Measurements from ENCODE around the gene ZNF831. TPM values are rescaled to one million over a fixed set of nuclear protein-coding genes. Genes with fewer than 3 reads are reported as not detected.

The ZNF831 gene
- total RNA-seq, 6 experiments from 2014 or later, result 0.04 to 0.25 (median 0.07) TPM

- TF ChIP-seq POLR2A (IDR thresholded peaks at IDR 0.05), result no peak
- TF ChIP-seq, protein P1, sequence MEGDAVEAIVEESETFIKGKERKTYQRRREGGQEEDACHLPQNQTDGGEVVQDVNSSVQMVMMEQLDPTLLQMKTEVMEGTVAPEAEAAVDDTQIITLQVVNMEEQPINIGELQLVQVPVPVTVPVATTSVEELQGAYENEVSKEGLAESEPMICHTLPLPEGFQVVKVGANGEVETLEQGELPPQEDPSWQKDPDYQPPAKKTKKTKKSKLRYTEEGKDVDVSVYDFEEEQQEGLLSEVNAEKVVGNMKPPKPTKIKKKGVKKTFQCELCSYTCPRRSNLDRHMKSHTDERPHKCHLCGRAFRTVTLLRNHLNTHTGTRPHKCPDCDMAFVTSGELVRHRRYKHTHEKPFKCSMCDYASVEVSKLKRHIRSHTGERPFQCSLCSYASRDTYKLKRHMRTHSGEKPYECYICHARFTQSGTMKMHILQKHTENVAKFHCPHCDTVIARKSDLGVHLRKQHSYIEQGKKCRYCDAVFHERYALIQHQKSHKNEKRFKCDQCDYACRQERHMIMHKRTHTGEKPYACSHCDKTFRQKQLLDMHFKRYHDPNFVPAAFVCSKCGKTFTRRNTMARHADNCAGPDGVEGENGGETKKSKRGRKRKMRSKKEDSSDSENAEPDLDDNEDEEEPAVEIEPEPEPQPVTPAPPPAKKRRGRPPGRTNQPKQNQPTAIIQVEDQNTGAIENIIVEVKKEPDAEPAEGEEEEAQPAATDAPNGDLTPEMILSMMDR (IDR thresholded peaks at IDR 0.05), result no peak
- ATAC-seq (peak in 1 of 4 donors; percentile 44), DNase-seq (no peak)
- Histone ChIP-seq H3K27me3 (no peaks in the 10 kb centered on the region), H3K27ac (no peak overlapping the region), H3K36me3 (no peaks in the 10 kb centered on the region), H3K4me3 (no peak overlapping the region), H3K4me1 (no peaks in the 10 kb centered on the region), H3K9me3 (no peaks in the 10 kb centered on the region)
- intact Hi-C loops (cut with DNase I), result no loop called here
- WGBS (ENCODE audit: insufficient coverage, low coverage, low lambda C conversion rate, missing lambda C conversion rate), result 57% methylated on average over 10 of the region's 13 CpGs
These were observed 21.6 kb upstream of the ZNF831 start for GRCh38 chr20:59141818-59142581.

DNA sequence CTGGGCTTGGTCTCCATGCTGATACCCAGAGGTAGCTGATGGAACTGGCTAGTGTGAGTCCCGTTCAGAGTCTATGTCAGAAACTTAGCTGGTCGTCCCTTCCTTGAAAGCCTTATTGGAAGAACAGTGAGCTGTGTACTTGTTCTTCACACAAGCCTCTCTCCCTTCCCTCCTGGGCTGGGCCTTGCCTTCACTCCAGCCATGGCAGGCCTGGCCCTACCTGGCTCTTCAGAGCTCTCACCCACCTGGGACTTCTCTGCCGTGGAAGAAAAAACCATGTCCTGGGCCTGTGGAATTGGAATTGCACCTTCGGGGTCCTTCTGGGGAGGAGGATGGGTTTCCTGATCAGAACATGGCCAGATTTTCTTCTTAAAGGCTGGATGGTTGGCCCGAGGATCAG is 20.3 kb upstream of the ZNF831 start:
- no peaks in the 10 kb centered on the region for H3K4me1 ChIP-seq
- no peaks in the 10 kb centered on the region for H3K27me3 ChIP-seq
- DNase-seq (no peak), ATAC-seq (no peak)
- no peak overlapping the region for H3K27ac ChIP-seq
- H3K9me3 ChIP-seq, result no peaks in the 10 kb centered on the region
- no peaks in the 10 kb centered on the region for H3K36me3 ChIP-seq
- intact Hi-C loops (cut with DNase I), result no loop called here
- TF ChIP-seq POLR2A (IDR thresholded peaks at IDR 0.05), result no peak
- TF ChIP-seq, protein P1 (IDR thresholded peaks at IDR 0.05), result no peak
- H3K4me3 ChIP-seq, result no peak overlapping the region
- 55% methylated on average over 4 of the region's 5 CpGs for WGBS (ENCODE audit: insufficient coverage, low coverage, low lambda C conversion rate, missing lambda C conversion rate)

GRCh38 chr20:59144179-59144830 is 19.3 kb upstream of the ZNF831 start:
- TF ChIP-seq POLR2A (IDR thresholded peaks at IDR 0.05), result no peak
- TF ChIP-seq, protein P1 (IDR thresholded peaks at IDR 0.05), result no peak
- no peak overlapping the region for H3K27ac ChIP-seq
- H3K27me3 ChIP-seq, result no peaks in the 10 kb centered on the region
- no peak for ATAC-seq
- 60% methylated on average over 5 of the region's 9 CpGs for WGBS (ENCODE audit: insufficient coverage, low coverage, low lambda C conversion rate, missing lambda C conversion rate)
- no peaks in the 10 kb centered on the region for H3K36me3 ChIP-seq
- intact Hi-C loops (cut with DNase I), result no loop called here
- no peak overlapping the region for H3K4me3 ChIP-seq
- no peaks in the 10 kb centered on the region for H3K4me1 ChIP-seq
- DNase-seq, result no peak
- H3K9me3 ChIP-seq, result no peaks in the 10 kb centered on the region

DNA sequence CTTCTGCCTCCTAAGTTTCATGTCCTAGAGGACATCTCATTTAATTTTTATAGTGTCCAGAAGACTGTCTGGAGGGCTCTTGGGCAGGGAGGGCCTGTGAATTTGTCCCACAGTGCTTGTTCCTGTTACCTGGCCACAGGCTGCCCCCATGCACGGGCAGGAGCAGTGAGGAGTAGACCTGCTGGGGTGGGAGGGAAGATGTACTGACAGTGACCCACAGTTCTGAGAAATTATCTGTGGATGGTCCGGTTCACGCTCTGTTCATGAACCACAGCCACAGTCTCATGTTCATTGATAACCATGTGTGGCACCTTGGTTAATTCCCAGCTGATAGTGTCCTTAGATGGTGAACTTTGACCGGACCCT is 18.8 kb upstream of the ZNF831 start:
- no peak for ATAC-seq
- intact Hi-C loops (cut with DNase I), result no loop called here
- TF ChIP-seq POLR2A (IDR thresholded peaks at IDR 0.05), result no peak
- TF ChIP-seq, protein P1 (IDR thresholded peaks at IDR 0.05), result no peak
- H3K36me3 ChIP-seq, result no peaks in the 10 kb centered on the region
- H3K27me3 ChIP-seq, result no peaks in the 10 kb centered on the region
- no peaks in the 10 kb centered on the region for H3K4me1 ChIP-seq
- no peak for DNase-seq
- no peak overlapping the region for H3K27ac ChIP-seq
- no peaks in the 10 kb centered on the region for H3K9me3 ChIP-seq
- 75% methylated on average over 2 of the region's 4 CpGs for WGBS (ENCODE audit: insufficient coverage, low coverage, low lambda C conversion rate, missing lambda C conversion rate)
- H3K4me3 ChIP-seq, result no peak overlapping the region
